HG03045 (cell line): Measurements from ENCODE around the gene MCOLN3.
"Not testable (repeated sequence)": the region's sequence is repeated elsewhere in the genome, so short reads cannot be mapped to it uniquely, and the experiment has no call there.

Source experiments
- ATAC-seq: cut with Tn5 transposase; IDR thresholded peaks from one replicate; pipeline ENCODE4 v1.9.1; 2021; ENCODE audit warnings: mild to moderate bottlenecking, moderate library complexity; ENCODE audit not compliant: unreplicated experiment

MCOLN3 gene

GRCh38 chr1:85049735-85050166 lies 1.5 kb upstream of the MCOLN3 start:
- no peak for ATAC-seq

GRCh38 chr1:85047472-85048295 lies 616 bp downstream of the MCOLN3 start:
- ATAC-seq: peak; percentile 54

- ATAC-seq: no peak
These were observed 1.2 kb downstream of the MCOLN3 start for GRCh38 chr1:85047144-85047471.

GRCh38 chr1:85042413-85042812 lies 5.9 kb downstream of the MCOLN3 start:
- no peak for ATAC-seq

GRCh38 chr1:85041793-85042192 lies 6.5 kb downstream of the MCOLN3 start:
- ATAC-seq: no peak

- no peak for ATAC-seq
These were observed 15.1 kb downstream of the MCOLN3 start for GRCh38 chr1:85033221-85033620.

- no peak for ATAC-seq
These were observed 17.8 kb downstream of the MCOLN3 start for GRCh38 chr1:85030536-85030935.

GRCh38 chr1:85028151-85028550 lies 20.1 kb downstream of the MCOLN3 start:
- no peak for ATAC-seq

GRCh38 chr1:85027242-85027983 lies 20.9 kb downstream of the MCOLN3 start:
- ATAC-seq: peak; percentile 78

- no peak for ATAC-seq
These were observed 22.4 kb downstream of the MCOLN3 start for GRCh38 chr1:85025940-85026339.

GRCh38 chr1:85024736-85025135 lies 23.6 kb downstream of the MCOLN3 start:
- no peak for ATAC-seq

GRCh38 chr1:85022700-85023099 lies 25.6 kb downstream of the MCOLN3 start:
- no peak for ATAC-seq

GRCh38 chr1:85019994-85020393 lies 28.3 kb downstream of the MCOLN3 start:
- ATAC-seq: no peak

- ATAC-seq: no peak
These were observed 32.5 kb downstream of the MCOLN3 start for GRCh38 chr1:85015826-85016225.

- ATAC-seq: not testable (repeated sequence)
These were observed 42.7 kb downstream of the MCOLN3 start for GRCh38 chr1:85005641-85006040.

GRCh38 chr1:85001742-85002141 lies 46.6 kb downstream of the MCOLN3 start:
- no peak for ATAC-seq

GRCh38 chr1:84998642-84999280 lies 49.5 kb downstream of the MCOLN3 start:
- ATAC-seq: no peak

- ATAC-seq: peak; percentile 14
These were observed 50.4 kb downstream of the MCOLN3 start for GRCh38 chr1:84997667-84998600.

GRCh38 chr1:84996846-84997666 lies 51.2 kb downstream of the MCOLN3 start, which contains the start of gene MCOLN2:
Gene MCOLN2, minus strand, starts transcription at chr1:84997113. Its CDS starts 241 bp downstream, at chr1:84996872.
- peak; percentile 55 for ATAC-seq
